DND-41 (cell line): ENCODE data around the gene OR4D9.
"Not testable (repeated sequence)": the region's sequence is repeated elsewhere in the genome, so short reads cannot be mapped to it uniquely, and the experiment has no call there.

Experiments used
- ATAC-seq: fragments of 200-7000 bp; cut with Tn5 transposase; 3 replicates; pipeline ENCODE4 v1.9.1; 2021; ENCODE audit warnings: low read depth; ENCODE audit not compliant: insufficient read depth
- DNase-seq: peaks from one replicate; pipeline ENCODE4 v3.0.0-alpha.2; 2020
- H2AFZ ChIP-seq: 2 replicates; pipeline ENCODE4 v1.6.0; 2012; ENCODE audit warnings: low read depth, low read length
- H3K27ac ChIP-seq: 2 replicates; pipeline ENCODE4 v1.5.1; 2012; ENCODE audit warnings: low read length, inconsistent platforms
- H3K27me3 ChIP-seq: fragments of 200-600 bp; sonication (generic); 2 replicates; pipeline ENCODE4 v1.6.0; 2012; ENCODE audit warnings: low read length, mild to moderate bottlenecking, inconsistent platforms; ENCODE audit not compliant: insufficient read depth, poor library complexity
- H3K36me3 ChIP-seq: 2 replicates; pipeline ENCODE4 v1.5.1; 2012; ENCODE audit warnings: low read length, inconsistent platforms; ENCODE audit not compliant: insufficient read depth
- H3K4me1 ChIP-seq: 2 replicates; pipeline ENCODE4 v1.5.1; 2012; ENCODE audit warnings: mild to moderate bottlenecking, low read length; ENCODE audit not compliant: insufficient read depth
- H3K4me2 ChIP-seq: 2 replicates; pipeline ENCODE4 v1.6.0; 2012; ENCODE audit warnings: mild to moderate bottlenecking, moderate library complexity, low read length, inconsistent platforms; ENCODE audit not compliant: insufficient read depth
- H3K4me3 ChIP-seq, 2 experiments: fragments of 200-600 bp in 1 of 2; shearing (Covaris generic) in 1 of 2; 2 replicates each; pipeline ENCODE4 v1.5.1; 2012 to 2016; ENCODE audit warnings: inconsistent platforms in 2 of 2, low read length in 2 of 2, mild to moderate bottlenecking in 2 of 2, low read depth in 1 of 2, moderate library complexity in 1 of 2
- H3K79me2 ChIP-seq: 2 replicates; pipeline ENCODE4 v1.6.0; 2012; ENCODE audit warnings: low read length, inconsistent platforms; ENCODE audit not compliant: insufficient read depth
- H3K9ac ChIP-seq: 2 replicates; pipeline ENCODE4 v1.6.0; 2012; ENCODE audit warnings: low read depth, mild to moderate bottlenecking, inconsistent platforms, low read length, moderate library complexity
- H3K9me3 ChIP-seq: 2 replicates; pipeline ENCODE4 v1.5.1; 2012; ENCODE audit warnings: low read length, moderate library complexity, mild to moderate bottlenecking, inconsistent platforms; ENCODE audit not compliant: insufficient read depth, severe bottlenecking
- H4K20me1 ChIP-seq: 2 replicates; pipeline ENCODE4 v1.6.0; 2012; ENCODE audit warnings: low read length; ENCODE audit not compliant: insufficient read depth
- EZH2 ChIP-seq: IDR thresholded peaks from 3 replicates; pipeline ENCODE4 v1.6.1; 2012; ENCODE audit warnings: borderline replicate concordance, low read depth, mild to moderate bottlenecking, moderate library complexity, low read length, inconsistent platforms; ENCODE audit not compliant: severe bottlenecking
- TF ChIP-seq, protein P1 (sequence below): IDR thresholded peaks from 2 replicates; pipeline ENCODE4 v1.5.1; 2012; ENCODE audit warnings: borderline replicate concordance, low read length, moderate library complexity, mild to moderate bottlenecking; ENCODE audit not compliant: poor library complexity, severe bottlenecking; ENCODE audit errors: extremely low read depth

The OR4D9 gene

DNA sequence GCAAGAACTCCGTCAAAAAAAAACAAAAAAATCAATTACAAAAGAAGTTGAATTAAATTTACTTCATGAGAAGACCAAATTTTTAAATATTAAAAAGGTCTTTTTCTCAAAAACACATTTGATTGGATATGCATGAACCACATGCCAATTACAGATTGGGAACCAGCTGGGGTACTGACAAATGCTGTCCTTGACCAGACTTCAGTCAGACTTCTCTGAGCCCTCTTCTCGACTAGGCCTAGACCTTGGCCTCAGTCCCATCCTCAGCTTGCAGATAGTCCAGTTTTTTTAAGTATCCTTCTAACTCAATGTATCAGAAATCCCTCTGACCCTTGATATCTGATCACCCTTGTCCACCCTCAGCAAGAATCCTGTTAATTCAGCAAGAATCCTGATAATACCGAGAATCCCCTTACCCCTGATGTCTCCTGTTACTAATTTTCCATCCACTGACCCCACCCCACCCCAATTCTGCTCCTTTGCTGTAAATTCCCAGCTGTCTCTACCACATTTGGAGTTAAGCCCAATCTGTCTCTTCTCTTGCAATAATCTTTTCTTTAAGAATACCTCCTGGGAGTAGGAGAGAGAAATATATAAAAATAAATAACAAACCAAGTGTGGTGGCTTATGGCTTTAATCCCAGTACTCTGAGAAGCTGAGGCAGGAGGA lies 30.9 kb downstream of the OR4D9 start:
- TF ChIP-seq, protein P1, sequence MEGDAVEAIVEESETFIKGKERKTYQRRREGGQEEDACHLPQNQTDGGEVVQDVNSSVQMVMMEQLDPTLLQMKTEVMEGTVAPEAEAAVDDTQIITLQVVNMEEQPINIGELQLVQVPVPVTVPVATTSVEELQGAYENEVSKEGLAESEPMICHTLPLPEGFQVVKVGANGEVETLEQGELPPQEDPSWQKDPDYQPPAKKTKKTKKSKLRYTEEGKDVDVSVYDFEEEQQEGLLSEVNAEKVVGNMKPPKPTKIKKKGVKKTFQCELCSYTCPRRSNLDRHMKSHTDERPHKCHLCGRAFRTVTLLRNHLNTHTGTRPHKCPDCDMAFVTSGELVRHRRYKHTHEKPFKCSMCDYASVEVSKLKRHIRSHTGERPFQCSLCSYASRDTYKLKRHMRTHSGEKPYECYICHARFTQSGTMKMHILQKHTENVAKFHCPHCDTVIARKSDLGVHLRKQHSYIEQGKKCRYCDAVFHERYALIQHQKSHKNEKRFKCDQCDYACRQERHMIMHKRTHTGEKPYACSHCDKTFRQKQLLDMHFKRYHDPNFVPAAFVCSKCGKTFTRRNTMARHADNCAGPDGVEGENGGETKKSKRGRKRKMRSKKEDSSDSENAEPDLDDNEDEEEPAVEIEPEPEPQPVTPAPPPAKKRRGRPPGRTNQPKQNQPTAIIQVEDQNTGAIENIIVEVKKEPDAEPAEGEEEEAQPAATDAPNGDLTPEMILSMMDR: no peak
- no peak for TF ChIP-seq EZH2
- Histone ChIP-seq H3K4me2 (no peak overlapping the region), H3K9ac (no peak overlapping the region), H3K4me1 (peaks cover 7% of the 10 kb centered on the region), H3K27ac (no peak overlapping the region), H2AFZ (no peak overlapping the region), H3K79me2 (no peaks in the 10 kb centered on the region), H3K27me3 (no peaks in the 10 kb centered on the region), H3K36me3 (no peaks in the 10 kb centered on the region), H3K4me3 (no peak overlapping the region), H3K9me3 (no peaks in the 10 kb centered on the region), H4K20me1 (no peaks in the 10 kb centered on the region)
- ATAC-seq (no peak), DNase-seq (no peak)

DNA sequence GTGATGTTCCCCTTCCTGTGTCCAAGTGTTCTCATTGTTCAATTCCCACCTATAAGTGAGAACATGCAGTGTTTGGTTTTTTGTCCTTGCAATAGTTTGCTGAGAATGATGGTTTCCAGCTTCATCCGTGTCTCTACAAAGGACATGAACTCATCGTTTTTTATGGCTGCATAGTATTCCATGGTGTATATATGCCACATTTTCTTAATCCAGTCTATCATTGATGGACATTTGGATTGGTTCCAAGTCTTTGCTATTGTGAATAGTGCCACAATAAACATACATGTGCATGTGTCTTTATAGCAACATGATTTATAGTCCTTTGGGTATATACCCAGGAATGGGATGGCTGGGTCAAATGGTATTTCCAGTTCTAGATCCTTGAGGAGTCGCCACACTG lies 32.4 kb downstream of the OR4D9 start:
- not testable (repeated sequence) for H3K79me2 ChIP-seq, H3K27me3 ChIP-seq, H2AFZ ChIP-seq, H3K4me2 ChIP-seq, DNase-seq, H3K36me3 ChIP-seq, H3K9ac ChIP-seq, ATAC-seq, H3K27ac ChIP-seq, H3K4me3 ChIP-seq, H3K9me3 ChIP-seq, H4K20me1 ChIP-seq
- H3K4me1 ChIP-seq: peaks cover 12% of the 10 kb centered on the region

DNA sequence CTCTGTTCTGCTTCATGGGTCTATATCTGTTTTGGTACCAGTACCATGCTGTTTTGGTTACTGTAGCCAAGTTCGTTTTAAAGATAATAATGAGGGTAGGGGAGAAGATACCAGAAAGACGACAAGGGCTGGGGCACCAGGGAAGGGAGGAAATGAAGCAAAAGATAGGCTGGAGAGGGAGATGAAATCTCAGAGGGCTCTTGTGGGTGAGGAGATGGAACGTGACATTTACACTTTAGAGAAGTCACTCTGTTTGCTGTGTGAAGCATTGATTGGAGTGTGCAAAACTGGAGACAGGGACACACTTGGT lies 33.5 kb downstream of the OR4D9 start:
- TF ChIP-seq EZH2: no peak
- TF ChIP-seq, protein P1: no peak
- H3K27me3 ChIP-seq: no peaks in the 10 kb centered on the region
- ATAC-seq (no peak), DNase-seq (no peak)
- peaks cover 22% of the 10 kb centered on the region for H3K4me1 ChIP-seq
- H3K4me2 ChIP-seq: no peak overlapping the region
- no peaks in the 10 kb centered on the region for H3K79me2 ChIP-seq
- H3K9ac ChIP-seq: no peak overlapping the region
- H3K27ac ChIP-seq: no peak overlapping the region
- H2AFZ ChIP-seq: no peak overlapping the region
- no peaks in the 10 kb centered on the region for H3K36me3 ChIP-seq
- H4K20me1 ChIP-seq: no peaks in the 10 kb centered on the region
- H3K9me3 ChIP-seq: no peaks in the 10 kb centered on the region
- H3K4me3 ChIP-seq: no peak overlapping the region

DNA sequence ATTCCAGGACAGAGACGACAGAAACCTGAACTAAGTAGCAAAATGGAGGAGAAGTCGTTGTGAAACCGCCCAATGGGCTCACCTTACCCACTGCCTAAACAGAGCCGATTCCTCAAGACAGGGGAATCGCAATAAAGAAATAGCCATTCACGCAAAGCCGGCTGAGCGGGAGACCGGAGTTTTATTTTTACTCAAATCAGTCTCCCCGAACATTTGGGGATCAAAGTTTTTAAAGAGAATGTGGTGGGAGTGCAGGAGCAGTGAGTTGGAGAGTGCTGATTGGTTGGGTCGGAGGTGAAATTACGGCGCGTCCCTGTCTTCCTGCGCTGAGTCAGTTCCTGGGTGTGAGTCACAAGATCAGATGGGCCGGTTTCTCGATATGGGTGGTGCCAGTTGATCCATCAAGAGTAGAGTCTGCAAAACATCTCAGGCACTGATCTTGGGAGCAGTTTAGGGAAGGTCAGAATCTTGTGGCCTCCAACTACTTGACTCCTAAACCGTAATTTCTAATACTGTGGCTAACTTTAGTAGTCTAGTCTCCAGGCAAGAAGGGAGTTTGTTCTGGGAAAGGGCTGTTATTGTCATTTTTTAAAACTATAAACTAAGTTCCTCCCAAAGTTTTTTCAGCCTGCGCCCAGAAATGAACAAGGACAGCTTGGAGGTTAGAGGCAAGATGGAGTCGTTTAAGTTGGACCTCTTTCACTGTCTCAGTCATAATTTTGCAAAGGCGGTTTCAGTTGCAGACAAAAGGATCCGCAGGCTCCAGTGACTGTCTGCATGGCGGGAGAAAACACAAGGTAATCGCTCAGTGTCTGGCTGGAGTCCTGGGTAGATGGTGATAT lies 34.1 kb downstream of the OR4D9 start:
- H3K79me2 ChIP-seq: no peaks in the 10 kb centered on the region
- no peaks in the 10 kb centered on the region for H3K36me3 ChIP-seq
- no peak overlapping the region for H3K4me2 ChIP-seq
- DNase-seq (no peak), ATAC-seq (no peak)
- H3K4me3 ChIP-seq: no peak overlapping the region
- no peaks in the 10 kb centered on the region for H3K27me3 ChIP-seq
- no peaks in the 10 kb centered on the region for H4K20me1 ChIP-seq
- H2AFZ ChIP-seq: no peak overlapping the region
- H3K9me3 ChIP-seq: no peaks in the 10 kb centered on the region
- no peak overlapping the region for H3K9ac ChIP-seq
- no peak for TF ChIP-seq EZH2
- TF ChIP-seq, protein P1: no peak
- no peak overlapping the region for H3K27ac ChIP-seq
- H3K4me1 ChIP-seq: peaks cover 26% of the 10 kb centered on the region

DNA sequence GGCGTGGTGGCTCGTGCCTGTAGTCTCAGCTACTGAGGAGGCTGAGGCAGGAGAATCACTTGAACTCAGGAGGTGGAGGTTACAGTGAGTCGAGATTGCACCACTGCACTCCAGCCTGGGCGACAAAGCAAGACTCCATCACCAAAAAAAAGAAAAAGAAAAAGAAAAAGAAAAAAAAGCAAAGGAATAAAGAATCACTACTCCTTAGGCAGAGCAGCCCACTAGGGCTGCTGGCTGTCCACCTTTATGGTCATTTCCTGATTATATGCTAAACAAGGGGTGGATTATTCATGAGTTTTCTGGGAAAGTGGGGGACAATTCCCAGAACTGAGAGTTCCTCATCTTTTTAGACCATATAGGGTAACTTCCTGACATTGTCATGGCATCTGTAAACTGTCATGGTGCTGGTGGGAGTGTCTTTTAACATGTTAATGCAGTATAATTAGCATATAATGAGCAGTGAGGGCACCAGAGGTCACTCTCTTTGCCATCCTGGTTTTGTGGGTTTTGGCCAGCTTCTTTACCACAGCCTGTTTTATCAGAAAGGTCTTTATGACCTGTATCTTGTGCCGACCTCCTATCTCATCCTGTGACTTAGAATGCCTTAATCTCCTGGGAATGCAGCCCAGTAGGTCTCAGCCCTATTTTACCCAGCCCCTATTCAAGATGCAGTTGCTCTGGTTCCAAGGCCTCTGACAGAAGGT lies 36.4 kb downstream of the OR4D9 start:
- not testable (repeated sequence) for H3K27me3 ChIP-seq, H3K79me2 ChIP-seq, H3K36me3 ChIP-seq, H2AFZ ChIP-seq, DNase-seq, H3K4me3 ChIP-seq, H3K9ac ChIP-seq, H3K4me2 ChIP-seq, H4K20me1 ChIP-seq, H3K9me3 ChIP-seq, ATAC-seq
- Histone ChIP-seq H3K27ac (peak overlapping the region; percentile 45; the same call in 1 of the 2 replicates), H3K4me1 (peaks cover 43% of the 10 kb centered on the region)
